Measurements from ENCODE around the gene ERH.

The ERH gene

DNA sequence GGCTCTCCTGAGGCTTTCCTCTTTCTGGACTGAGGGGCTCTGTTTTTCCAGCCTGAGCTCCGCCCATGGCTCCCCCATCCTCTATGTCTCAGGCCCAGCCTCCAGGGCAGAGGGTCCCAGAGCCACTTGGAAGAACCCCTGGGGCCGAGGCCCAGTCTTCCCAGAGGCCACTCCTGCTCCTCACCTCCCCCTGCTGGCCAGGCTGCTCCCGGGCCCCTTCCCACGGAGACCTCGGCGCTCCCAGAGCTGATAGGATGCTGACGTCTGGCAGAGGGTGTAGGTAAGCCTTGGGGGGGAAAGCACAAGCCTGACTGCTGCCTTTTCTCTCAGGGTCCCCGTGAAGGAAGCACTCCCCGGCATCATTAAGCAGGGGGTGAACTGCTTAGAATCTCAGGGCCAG, 51.4 kb downstream of the ERH start:
- Histone ChIP-seq H3K27ac (ENCODE audit: low read depth, low read length) (no peak overlapping the region), H3K4me1 (ENCODE audit: control insufficient read depth, insufficient read depth, low read length, unreplicated experiment) (no peaks in the 10 kb centered on the region), H3K27me3 (ENCODE audit: insufficient read depth, low read length) (0 out of 2 replicates have a peak, but pooled peaks cover 2% of the 10 kb centered on the region), H3K79me2 (ENCODE audit: control insufficient read depth, insufficient read depth, low read length, unreplicated experiment) (no peaks in the 10 kb centered on the region), H3K36me3 (ENCODE audit: insufficient read depth, low read length) (no peaks in the 10 kb centered on the region), H3K4me3 (ENCODE audit: low read depth, low read length) (no peak overlapping the region), H2AFZ (ENCODE audit: low read length, unreplicated experiment) (no peak overlapping the region)

DNA sequence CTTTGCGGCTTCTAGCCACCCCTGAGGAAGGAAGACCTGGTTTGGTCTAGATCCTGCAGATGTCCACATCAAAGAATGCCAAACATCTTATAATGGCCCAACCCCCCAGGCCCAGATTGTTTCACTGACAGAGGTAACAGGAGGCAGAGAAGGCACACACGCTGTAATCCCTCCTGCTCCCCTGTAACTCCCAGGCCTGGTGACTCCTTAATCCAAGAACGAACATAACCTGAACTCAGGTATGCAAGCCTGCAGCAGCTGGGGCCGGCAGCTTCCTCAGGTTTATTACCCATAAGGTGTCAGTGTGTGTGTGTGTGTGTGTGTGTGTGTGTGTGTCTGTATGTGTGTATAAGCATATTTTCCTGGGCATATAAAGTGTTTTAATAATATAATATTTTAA, 52.7 kb downstream of the ERH start:
- Histone ChIP-seq H3K4me3 (ENCODE audit: low read depth, low read length) (no peak overlapping the region), H3K27me3 (ENCODE audit: insufficient read depth, low read length) (peaks cover 10% of the 10 kb centered on the region; the same call in 1 of the 2 replicates), H2AFZ (ENCODE audit: low read length, unreplicated experiment) (no peak overlapping the region), H3K27ac (ENCODE audit: low read depth, low read length) (no peak overlapping the region), H3K79me2 (ENCODE audit: control insufficient read depth, insufficient read depth, low read length, unreplicated experiment) (no peaks in the 10 kb centered on the region), H3K36me3 (ENCODE audit: insufficient read depth, low read length) (no peaks in the 10 kb centered on the region), H3K4me1 (ENCODE audit: control insufficient read depth, insufficient read depth, low read length, unreplicated experiment) (no peaks in the 10 kb centered on the region)

DNA sequence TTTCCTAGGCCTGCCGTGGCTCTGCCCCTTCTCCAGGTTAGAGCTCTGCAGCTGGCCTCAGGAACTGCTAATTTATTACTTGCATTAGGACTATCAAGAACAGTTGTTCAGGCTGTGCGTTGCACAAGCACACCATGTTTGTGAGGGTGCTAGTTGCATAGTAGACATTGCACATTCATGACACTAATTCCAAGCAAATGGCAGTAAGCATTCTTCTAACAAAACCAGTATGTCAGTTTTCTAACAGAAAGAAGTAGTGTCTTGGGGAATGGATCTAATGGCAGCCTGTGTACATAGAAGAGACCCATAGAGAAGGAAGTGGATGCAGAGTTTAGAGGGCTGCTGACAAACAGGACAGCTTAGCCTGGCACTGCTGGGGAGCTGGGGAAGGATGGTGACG, 53.9 kb downstream of the ERH start:
- H3K4me1 ChIP-seq (ENCODE audit: control insufficient read depth, insufficient read depth, low read length, unreplicated experiment) = no peaks in the 10 kb centered on the region
- no peak overlapping the region for H3K27ac ChIP-seq (ENCODE audit: low read depth, low read length)
- no peaks in the 10 kb centered on the region for H3K36me3 ChIP-seq (ENCODE audit: insufficient read depth, low read length)
- no peak overlapping the region for H3K4me3 ChIP-seq (ENCODE audit: low read depth, low read length)
- peaks cover 10% of the 10 kb centered on the region; the same call in 1 of the 2 replicates for H3K27me3 ChIP-seq (ENCODE audit: insufficient read depth, low read length)
- H3K79me2 ChIP-seq (ENCODE audit: control insufficient read depth, insufficient read depth, low read length, unreplicated experiment) = no peaks in the 10 kb centered on the region
- H2AFZ ChIP-seq (ENCODE audit: low read length, unreplicated experiment) = no peak overlapping the region

- H3K4me3 ChIP-seq (ENCODE audit: low read depth, low read length) = no peak overlapping the region
- no peaks in the 10 kb centered on the region for H3K4me1 ChIP-seq (ENCODE audit: control insufficient read depth, insufficient read depth, low read length, unreplicated experiment)
- H2AFZ ChIP-seq (ENCODE audit: low read length, unreplicated experiment) = no peak overlapping the region
- H3K36me3 ChIP-seq (ENCODE audit: insufficient read depth, low read length) = no peaks in the 10 kb centered on the region
- no peak overlapping the region for H3K27ac ChIP-seq (ENCODE audit: low read depth, low read length)
- H3K79me2 ChIP-seq (ENCODE audit: control insufficient read depth, insufficient read depth, low read length, unreplicated experiment) = no peaks in the 10 kb centered on the region
- peaks cover 10% of the 10 kb centered on the region; the same call in 1 of the 2 replicates for H3K27me3 ChIP-seq (ENCODE audit: insufficient read depth, low read length)
Measured at GRCh38 chr14:69342928-69343525, 55.1 kb downstream of the ERH start.

DNA sequence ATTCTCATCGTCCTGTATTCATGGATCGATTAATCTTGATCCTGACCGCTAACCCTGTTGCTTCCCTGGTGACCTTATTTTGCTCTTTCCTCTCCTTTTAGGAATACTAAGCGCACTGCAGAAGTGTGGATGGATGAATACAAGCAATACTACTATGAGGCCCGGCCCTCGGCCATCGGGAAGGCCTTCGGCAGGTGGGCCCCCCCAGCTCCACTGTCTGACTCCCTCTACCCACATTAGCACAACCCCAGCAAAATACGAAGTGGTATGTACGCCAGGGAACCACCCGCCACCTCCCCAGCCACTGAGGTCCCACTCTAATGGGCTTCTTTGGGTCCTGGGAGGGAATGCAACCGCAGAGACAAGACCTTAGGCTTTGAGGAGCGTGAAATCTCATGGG, 58.7 kb downstream of the ERH start:
- no peaks in the 10 kb centered on the region for H3K4me1 ChIP-seq (ENCODE audit: control insufficient read depth, insufficient read depth, low read length, unreplicated experiment)
- no peaks in the 10 kb centered on the region for H3K36me3 ChIP-seq (ENCODE audit: insufficient read depth, low read length)
- H3K27ac ChIP-seq (ENCODE audit: low read depth, low read length) = no peak overlapping the region
- no peaks in the 10 kb centered on the region for H3K79me2 ChIP-seq (ENCODE audit: control insufficient read depth, insufficient read depth, low read length, unreplicated experiment)
- H3K27me3 ChIP-seq (ENCODE audit: insufficient read depth, low read length) = peaks cover 10% of the 10 kb centered on the region; the same call in 1 of the 2 replicates
- H2AFZ ChIP-seq (ENCODE audit: low read length, unreplicated experiment) = no peak overlapping the region
- H3K4me3 ChIP-seq (ENCODE audit: low read depth, low read length) = no peak overlapping the region

DNA sequence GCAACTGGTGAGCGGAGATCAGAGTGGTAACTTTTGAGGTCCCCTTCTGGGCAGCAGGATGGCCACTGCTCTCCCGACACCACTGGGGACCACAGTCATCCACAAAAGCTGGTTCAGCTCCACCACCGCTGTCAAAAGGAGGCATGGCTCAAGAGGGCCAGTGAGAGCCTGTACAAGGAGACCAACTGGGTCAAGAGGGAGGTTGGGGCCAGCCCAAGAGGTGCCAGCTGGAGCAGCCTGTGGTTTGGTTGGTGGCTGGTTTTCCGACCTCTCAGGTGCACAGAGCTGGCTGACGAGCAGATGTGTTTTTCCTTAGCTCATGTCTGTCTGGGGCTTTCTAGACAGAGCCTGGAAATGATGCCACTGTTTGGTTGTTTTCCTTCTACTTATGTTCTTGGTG, 60.1 kb downstream of the ERH start:
- H3K36me3 ChIP-seq (ENCODE audit: insufficient read depth, low read length) = no peaks in the 10 kb centered on the region
- no peaks in the 10 kb centered on the region for H3K4me1 ChIP-seq (ENCODE audit: control insufficient read depth, insufficient read depth, low read length, unreplicated experiment)
- no peak overlapping the region for H3K4me3 ChIP-seq (ENCODE audit: low read depth, low read length)
- no peak overlapping the region for H2AFZ ChIP-seq (ENCODE audit: low read length, unreplicated experiment)
- peaks cover 10% of the 10 kb centered on the region; the same call in 1 of the 2 replicates for H3K27me3 ChIP-seq (ENCODE audit: insufficient read depth, low read length)
- H3K79me2 ChIP-seq (ENCODE audit: control insufficient read depth, insufficient read depth, low read length, unreplicated experiment) = no peaks in the 10 kb centered on the region
- H3K27ac ChIP-seq (ENCODE audit: low read depth, low read length) = no peak overlapping the region

DNA sequence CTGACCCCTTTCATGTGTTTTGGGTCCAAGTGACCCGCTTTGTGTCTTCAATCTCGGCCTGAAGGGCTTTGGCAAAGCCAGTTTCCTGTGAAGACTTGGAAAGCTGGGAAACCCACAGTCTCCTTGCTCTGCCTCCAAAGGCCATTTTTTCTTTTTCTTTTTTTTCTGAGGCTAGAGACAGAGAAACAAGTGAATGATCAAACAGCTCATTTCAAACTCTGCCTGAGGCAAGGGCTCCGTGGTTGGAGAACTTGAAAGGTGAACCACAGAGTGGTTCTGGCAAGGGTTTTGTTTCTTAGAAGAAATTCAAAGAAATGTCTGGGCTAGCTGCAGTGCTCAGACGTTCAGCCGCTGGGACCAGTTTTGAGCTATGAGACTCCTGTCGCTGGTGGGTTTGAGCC, 62.7 kb downstream of the ERH start:
- Histone ChIP-seq H3K79me2 (ENCODE audit: control insufficient read depth, insufficient read depth, low read length, unreplicated experiment) (no peaks in the 10 kb centered on the region), H3K4me3 (ENCODE audit: low read depth, low read length) (no peak overlapping the region), H2AFZ (ENCODE audit: low read length, unreplicated experiment) (no peak overlapping the region), H3K4me1 (ENCODE audit: control insufficient read depth, insufficient read depth, low read length, unreplicated experiment) (no peaks in the 10 kb centered on the region), H3K27me3 (ENCODE audit: insufficient read depth, low read length) (peaks cover 3% of the 10 kb centered on the region; the same call in 1 of the 2 replicates), H3K27ac (ENCODE audit: low read depth, low read length) (no peak overlapping the region), H3K36me3 (ENCODE audit: insufficient read depth, low read length) (no peaks in the 10 kb centered on the region)

DNA sequence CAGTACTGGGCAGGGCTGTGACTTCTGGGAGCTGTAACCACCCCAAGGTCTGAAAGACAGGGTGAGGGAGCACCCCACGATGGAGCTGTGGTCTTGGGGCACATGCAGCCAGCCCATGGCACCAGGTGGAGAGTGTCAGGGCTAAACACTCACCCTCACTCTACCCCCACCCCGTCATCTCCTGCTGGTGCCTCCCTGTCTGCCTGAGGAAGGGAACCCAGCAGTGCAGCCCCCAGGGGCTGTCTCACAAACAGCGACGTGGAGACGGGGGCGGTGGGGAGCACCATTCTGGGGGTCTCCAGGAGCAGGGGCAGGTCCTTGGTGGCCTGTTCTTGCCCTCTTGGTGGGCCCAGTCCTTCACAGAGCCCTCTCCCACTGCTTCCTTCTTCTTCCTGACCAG, 63.5 kb downstream of the ERH start:
- H3K36me3 ChIP-seq (ENCODE audit: insufficient read depth, low read length) = no peaks in the 10 kb centered on the region

DNA sequence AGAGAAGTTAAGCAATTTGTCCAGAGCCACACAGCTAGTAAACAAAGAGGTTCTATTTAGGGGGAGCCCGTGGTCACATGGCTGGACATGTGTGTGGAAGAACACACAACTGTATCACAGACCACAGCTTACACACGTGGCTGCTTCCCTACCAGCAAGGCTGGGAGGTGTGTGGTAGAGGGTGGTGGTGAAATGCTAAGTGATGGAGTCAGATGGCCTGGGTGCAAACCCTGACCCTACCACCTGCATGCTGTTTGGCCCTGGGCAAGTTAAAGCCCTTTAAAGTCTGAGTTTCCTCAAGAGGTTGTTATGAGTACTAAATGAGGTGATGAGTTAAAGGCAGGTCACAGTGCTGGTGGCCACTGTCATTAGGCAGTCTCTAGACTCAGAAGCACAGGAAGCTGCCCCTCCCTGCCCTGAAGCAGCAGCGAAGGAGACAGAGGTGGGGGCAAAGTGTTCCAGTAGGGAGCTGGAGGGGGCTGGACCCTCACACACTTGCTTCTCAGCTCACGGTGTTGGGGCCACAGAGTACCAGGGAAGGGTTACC, 64.2 kb downstream of the ERH start:
- Histone ChIP-seq H3K27ac (ENCODE audit: low read depth, low read length) (no peak overlapping the region), H3K36me3 (ENCODE audit: insufficient read depth, low read length) (no peaks in the 10 kb centered on the region), H3K27me3 (ENCODE audit: insufficient read depth, low read length) (peaks cover 3% of the 10 kb centered on the region; the same call in 1 of the 2 replicates), H3K4me3 (ENCODE audit: low read depth, low read length) (no peak overlapping the region), H3K79me2 (ENCODE audit: control insufficient read depth, insufficient read depth, low read length, unreplicated experiment) (no peaks in the 10 kb centered on the region), H3K4me1 (ENCODE audit: control insufficient read depth, insufficient read depth, low read length, unreplicated experiment) (no peaks in the 10 kb centered on the region), H2AFZ (ENCODE audit: low read length, unreplicated experiment) (no peak overlapping the region)

More for the DNA sequence above, 63.5 kb downstream of the ERH start:
- Histone ChIP-seq H3K4me1 (ENCODE audit: control insufficient read depth, insufficient read depth, low read length, unreplicated experiment) (no peaks in the 10 kb centered on the region), H3K27me3 (ENCODE audit: insufficient read depth, low read length) (peaks cover 3% of the 10 kb centered on the region; the same call in 1 of the 2 replicates), H2AFZ (ENCODE audit: low read length, unreplicated experiment) (no peak overlapping the region), H3K27ac (ENCODE audit: low read depth, low read length) (no peak overlapping the region), H3K4me3 (ENCODE audit: low read depth, low read length) (no peak overlapping the region), H3K79me2 (ENCODE audit: control insufficient read depth, insufficient read depth, low read length, unreplicated experiment) (no peaks in the 10 kb centered on the region)

- Histone ChIP-seq H3K27ac (ENCODE audit: low read depth, low read length) (no peak overlapping the region), H3K4me1 (ENCODE audit: control insufficient read depth, insufficient read depth, low read length, unreplicated experiment) (no peaks in the 10 kb centered on the region), H3K27me3 (ENCODE audit: insufficient read depth, low read length) (0 out of 2 replicates have a peak, but pooled peaks cover 3% of the 10 kb centered on the region), H3K36me3 (ENCODE audit: insufficient read depth, low read length) (no peaks in the 10 kb centered on the region), H3K4me3 (ENCODE audit: low read depth, low read length) (no peak overlapping the region), H2AFZ (ENCODE audit: low read length, unreplicated experiment) (no peak overlapping the region), H3K79me2 (ENCODE audit: control insufficient read depth, insufficient read depth, low read length, unreplicated experiment) (no peaks in the 10 kb centered on the region)
Measured at GRCh38 chr14:69332782-69333395, 65.2 kb downstream of the ERH start.

- Histone ChIP-seq H3K27me3 (ENCODE audit: insufficient read depth, low read length) (0 out of 2 replicates have a peak, but pooled peaks cover 3% of the 10 kb centered on the region), H3K4me1 (ENCODE audit: control insufficient read depth, insufficient read depth, low read length, unreplicated experiment) (no peaks in the 10 kb centered on the region), H3K27ac (ENCODE audit: low read depth, low read length) (no peak overlapping the region), H3K36me3 (ENCODE audit: insufficient read depth, low read length) (no peaks in the 10 kb centered on the region), H3K79me2 (ENCODE audit: control insufficient read depth, insufficient read depth, low read length, unreplicated experiment) (no peaks in the 10 kb centered on the region), H3K4me3 (ENCODE audit: low read depth, low read length) (no peak overlapping the region), H2AFZ (ENCODE audit: low read length, unreplicated experiment) (no peak overlapping the region)
Measured at GRCh38 chr14:69331206-69331605, 66.9 kb downstream of the ERH start.
